Neural cell (in vitro differentiated cells): ENCODE results near the gene LRBA. TPM values are rescaled to one million over a fixed set of nuclear protein-coding genes. Genes with fewer than 3 reads are reported as not detected.

ENCODE experiments used
- H2AFZ ChIP-seq: fragments of 200-600, 300-800 bp; sonication (generic), shearing (Covaris generic); 2 replicates; pipeline ENCODE4 v1.6.0; 2014; ENCODE audit warnings: low read depth, mild to moderate bottlenecking, antibody characterized with exemption, low read length, moderate library complexity
- H3F3A ChIP-seq: fragments of 200-600 bp; shearing (Covaris generic); 2 replicates; pipeline ENCODE4 v1.6.1; 2016; ENCODE audit warnings: mild to moderate bottlenecking, moderate library complexity, mixed read lengths, antibody characterized with exemption, low read length; ENCODE audit not compliant: insufficient read depth, poor library complexity, severe bottlenecking
- H3K27ac ChIP-seq: fragments of 200-600, 300-800 bp; sonication (generic), shearing (Covaris generic); 2 replicates; pipeline ENCODE4 v1.5.1; 2014; ENCODE audit warnings: mild to moderate bottlenecking, low read length, moderate library complexity
- H3K27me3 ChIP-seq: fragments of 300-800, 200-600 bp; sonication (generic), shearing (Covaris generic); 2 replicates; pipeline ENCODE4 v1.6.0; 2014; ENCODE audit warnings: mild to moderate bottlenecking, low read depth, low read length, moderate library complexity; ENCODE audit not compliant: insufficient read depth
- H3K36me3 ChIP-seq: fragments of 300-800, 200-600 bp; sonication (generic), shearing (Covaris generic); 2 replicates; pipeline ENCODE4 v1.5.1; 2014; ENCODE audit warnings: mild to moderate bottlenecking, antibody characterized with exemption, low read length, moderate library complexity; ENCODE audit not compliant: insufficient read depth
- H3K4me2 ChIP-seq: fragments of 300-800, 200-600 bp; sonication (generic), shearing (Covaris generic); 2 replicates; pipeline ENCODE4 v1.6.0; 2014; ENCODE audit warnings: mild to moderate bottlenecking, low read length
- H3K4me3 ChIP-seq: fragments of 300-800, 200-600 bp; sonication (generic), shearing (Covaris generic); 2 replicates; pipeline ENCODE4 v1.5.1; 2014; ENCODE audit warnings: mild to moderate bottlenecking, low read length, moderate library complexity
- H3K79me2 ChIP-seq: fragments of 200-600 bp; shearing (Covaris generic); replicated peaks from 2 replicates; pipeline ENCODE4 v1.6.0; 2014; ENCODE audit warnings: mild to moderate bottlenecking, low read length, moderate library complexity; ENCODE audit not compliant: insufficient read depth
- H3K9ac ChIP-seq: fragments of 300-800, 200-600 bp; sonication (generic), shearing (Covaris generic); 2 replicates; pipeline ENCODE4 v1.6.1; 2016; ENCODE audit warnings: mild to moderate bottlenecking, low read length, mixed read lengths
- H3K9me2 ChIP-seq: fragments of 200-600 bp; shearing (Covaris generic); 2 replicates; pipeline ENCODE4 v1.6.1; 2016; ENCODE audit warnings: mild to moderate bottlenecking, low read length, mixed read lengths; ENCODE audit not compliant: insufficient read depth
- H3K9me3 ChIP-seq: fragments of 200-600, 300-800 bp; sonication (generic), shearing (Covaris generic); 2 replicates; pipeline ENCODE4 v1.6.1; 2016; ENCODE audit warnings: mild to moderate bottlenecking, mixed run types, low read length, moderate library complexity, mixed read lengths
- H4K20me1 ChIP-seq: fragments of 200-600 bp; shearing (Covaris generic); 2 replicates; pipeline ENCODE4 v1.6.1; 2016; ENCODE audit warnings: mild to moderate bottlenecking, mixed run types; ENCODE audit not compliant: insufficient read depth
- CTCF ChIP-seq: fragments of 450-650 bp; IDR thresholded peaks from 2 replicates; pipeline ENCODE4 v1.5.1; 2014; ENCODE audit warnings: antibody characterized with exemption, mild to moderate bottlenecking, moderate library complexity; ENCODE audit not compliant: poor library complexity, severe bottlenecking
- EP300 ChIP-seq: fragments of 450-650 bp; conservative IDR thresholded peaks from 2 replicates; pipeline ENCODE4 v1.6.1; 2014; ENCODE audit warnings: antibody characterized with exemption, mild to moderate bottlenecking, moderate library complexity; ENCODE audit not compliant: poor library complexity, severe bottlenecking
- EZH2 ChIP-seq: fragments of 200-600, 300-800 bp; shearing (Covaris generic), sonication (generic); IDR thresholded peaks from 2 replicates; pipeline ENCODE4 v1.6.1; 2014; ENCODE audit warnings: antibody characterized with exemption, low read length, borderline replicate concordance, mild to moderate bottlenecking; ENCODE audit not compliant: insufficient read depth, poor library complexity, severe bottlenecking
- MXI1 ChIP-seq: fragments of 450-650 bp; conservative IDR thresholded peaks from 2 replicates; pipeline ENCODE4 v1.6.1; 2014; ENCODE audit warnings: antibody characterized with exemption, mild to moderate bottlenecking; ENCODE audit not compliant: poor library complexity, severe bottlenecking
- POLR2AphosphoS5 ChIP-seq: IDR thresholded peaks from 2 replicates; pipeline ENCODE4 v1.6.1; 2012
- RAD21 ChIP-seq: fragments of 450-650 bp; conservative IDR thresholded peaks from 2 replicates; pipeline ENCODE4 v1.6.1; 2014; ENCODE audit warnings: antibody characterized with exemption, mild to moderate bottlenecking, moderate library complexity
- REST ChIP-seq: IDR thresholded peaks from 2 replicates; pipeline ENCODE4 v1.6.1; 2012; ENCODE audit warnings: borderline replicate concordance
- SMC3 ChIP-seq: fragments of 450-650 bp; conservative IDR thresholded peaks from 2 replicates; pipeline ENCODE4 v1.6.1; 2014; ENCODE audit warnings: antibody characterized with exemption, mild to moderate bottlenecking, moderate library complexity; ENCODE audit not compliant: poor library complexity
- TAF1 ChIP-seq: IDR thresholded peaks from 2 replicates; pipeline ENCODE4 v1.6.1; 2012; ENCODE audit warnings: low read depth
- polyA plus RNA-seq: library from polyadenylated mRNA; depleted of rRNA; stranded (reverse); fragments of >200 nt; gene quantifications from 2 replicates; pipeline ENCODE4 v1.2.3, GENCODE V29; 2014

The LRBA gene
- polyA plus RNA-seq, 1 donor from 2014 or later, result 7.1 TPM

GRCh38 chr4:150421612-150422011 is 593.5 kb downstream of the LRBA start:
- no peak for TF ChIP-seq CTCF
- TF ChIP-seq POLR2AphosphoS5, result no peak
- TF ChIP-seq SMC3, result no peak
- TF ChIP-seq MXI1, result no peak
- no peak for TF ChIP-seq EP300
- no peak for TF ChIP-seq TAF1
- TF ChIP-seq REST, result no peak
- TF ChIP-seq RAD21, result no peak
- TF ChIP-seq EZH2, result no peak
- no peaks in the 10 kb centered on the region for H3K36me3 ChIP-seq
- no peaks in the 10 kb centered on the region for H3K79me2 ChIP-seq
- no peak overlapping the region for H2AFZ ChIP-seq
- no peak overlapping the region for H3K4me3 ChIP-seq
- H4K20me1 ChIP-seq, result no peaks in the 10 kb centered on the region
- no peak overlapping the region for H3K4me2 ChIP-seq
- H3K9ac ChIP-seq, result no peak overlapping the region
- no peaks in the 10 kb centered on the region for H3K27me3 ChIP-seq
- no peaks in the 10 kb centered on the region for H3K9me2 ChIP-seq
- peaks cover 3% of the 10 kb centered on the region for H3F3A ChIP-seq
- H3K27ac ChIP-seq, result no peak overlapping the region
- no peaks in the 10 kb centered on the region for H3K9me3 ChIP-seq

GRCh38 chr4:150419939-150420338 is 595.1 kb downstream of the LRBA start:
- Histone ChIP-seq H3F3A (peaks cover 3% of the 10 kb centered on the region), H3K36me3 (no peaks in the 10 kb centered on the region), H3K27ac (no peak overlapping the region), H3K9ac (no peak overlapping the region), H3K4me2 (no peak overlapping the region), H3K9me2 (no peaks in the 10 kb centered on the region), H2AFZ (no peak overlapping the region), H3K4me3 (no peak overlapping the region), H4K20me1 (no peaks in the 10 kb centered on the region), H3K79me2 (no peaks in the 10 kb centered on the region), H3K27me3 (no peaks in the 10 kb centered on the region), H3K9me3 (no peaks in the 10 kb centered on the region)
- TF ChIP-seq TAF1, result no peak
- no peak for TF ChIP-seq REST
- no peak for TF ChIP-seq MXI1
- no peak for TF ChIP-seq SMC3
- no peak for TF ChIP-seq RAD21
- no peak for TF ChIP-seq EZH2
- no peak for TF ChIP-seq CTCF
- no peak for TF ChIP-seq EP300
- TF ChIP-seq POLR2AphosphoS5, result no peak
